ENCODE results near the gene CDT1.
A peak's percentile ranks its signal among the peaks of the same experiment; 100 is the strongest.

The CDT1 gene

GRCh38 chr16:88804552-88805339 lies 1.2 kb downstream of the CDT1 start:
- Histone ChIP-seq H3K36me3 (ENCODE audit: low read depth) (peaks cover 53% of the 10 kb centered on the region), H3K27ac (ENCODE audit: poor library complexity, severe bottlenecking) (peak overlapping the region; percentile 84), H3K4me1 (ENCODE audit: insufficient read depth, poor library complexity, severe bottlenecking) (no peaks in the 10 kb centered on the region), H3K27me3 (ENCODE audit: insufficient read depth, poor library complexity, severe bottlenecking) (no peaks in the 10 kb centered on the region), H3K4me3 (ENCODE audit: severe bottlenecking) (peak overlapping the region; percentile 69), H3K9me3 (ENCODE audit: severe bottlenecking) (no peaks in the 10 kb centered on the region)
- peak; percentile 55 for ATAC-seq (ENCODE audit: low read depth)
- TF ChIP-seq CTCF (IDR thresholded peaks at IDR 0.05; ENCODE audit: poor library complexity, severe bottlenecking), result no peak
- DNase-seq (ENCODE audit: low spot score), result peak; percentile 73

GRCh38 chr16:88805340-88805715 lies 1.7 kb downstream of the CDT1 start:
- H3K4me3 ChIP-seq (ENCODE audit: severe bottlenecking), result no peak overlapping the region
- TF ChIP-seq CTCF (IDR thresholded peaks at IDR 0.05; ENCODE audit: poor library complexity, severe bottlenecking), result no peak
- H3K4me1 ChIP-seq (ENCODE audit: insufficient read depth, poor library complexity, severe bottlenecking), result peaks cover 2% of the 10 kb centered on the region
- H3K27me3 ChIP-seq (ENCODE audit: insufficient read depth, poor library complexity, severe bottlenecking), result no peaks in the 10 kb centered on the region
- peak; percentile 73 for DNase-seq (ENCODE audit: low spot score)
- ATAC-seq (ENCODE audit: low read depth), result no peak
- H3K36me3 ChIP-seq (ENCODE audit: low read depth), result peaks cover 59% of the 10 kb centered on the region
- H3K9me3 ChIP-seq (ENCODE audit: severe bottlenecking), result no peaks in the 10 kb centered on the region
- peak overlapping the region; percentile 84 for H3K27ac ChIP-seq (ENCODE audit: poor library complexity, severe bottlenecking)

GRCh38 chr16:88805887-88806393 lies 2.4 kb downstream of the CDT1 start:
- peaks cover 6% of the 10 kb centered on the region for H3K4me1 ChIP-seq (ENCODE audit: insufficient read depth, poor library complexity, severe bottlenecking)
- TF ChIP-seq CTCF (IDR thresholded peaks at IDR 0.05; ENCODE audit: poor library complexity, severe bottlenecking), result no peak
- no peak overlapping the region for H3K4me3 ChIP-seq (ENCODE audit: severe bottlenecking)
- ATAC-seq (ENCODE audit: low read depth), result no peak
- peak; percentile 73 for DNase-seq (ENCODE audit: low spot score)
- no peaks in the 10 kb centered on the region for H3K27me3 ChIP-seq (ENCODE audit: insufficient read depth, poor library complexity, severe bottlenecking)
- no peak overlapping the region for H3K27ac ChIP-seq (ENCODE audit: poor library complexity, severe bottlenecking)
- H3K36me3 ChIP-seq (ENCODE audit: low read depth), result peaks cover 63% of the 10 kb centered on the region
- H3K9me3 ChIP-seq (ENCODE audit: severe bottlenecking), result no peaks in the 10 kb centered on the region

- no peaks in the 10 kb centered on the region for H3K9me3 ChIP-seq (ENCODE audit: severe bottlenecking)
- H3K4me1 ChIP-seq (ENCODE audit: insufficient read depth, poor library complexity, severe bottlenecking), result peaks cover 6% of the 10 kb centered on the region
- no peak overlapping the region for H3K4me3 ChIP-seq (ENCODE audit: severe bottlenecking)
- ATAC-seq (ENCODE audit: low read depth) (no peak), DNase-seq (ENCODE audit: low spot score) (peak; percentile 76)
- H3K27ac ChIP-seq (ENCODE audit: poor library complexity, severe bottlenecking), result no peak overlapping the region
- peaks cover 63% of the 10 kb centered on the region for H3K36me3 ChIP-seq (ENCODE audit: low read depth)
- TF ChIP-seq CTCF (IDR thresholded peaks at IDR 0.05; ENCODE audit: poor library complexity, severe bottlenecking), result no peak
- H3K27me3 ChIP-seq (ENCODE audit: insufficient read depth, poor library complexity, severe bottlenecking), result no peaks in the 10 kb centered on the region
Measured at GRCh38 chr16:88806491-88807111, 3.0 kb downstream of the CDT1 start.

Data from RWPE2 (cell line).